RPMI7951 (cell line): ENCODE results near the gene ZCWPW1. TPM values are rescaled to one million over a fixed set of nuclear protein-coding genes. Genes with fewer than 3 reads are reported as not detected.

Source experiments
- DNase-seq: peaks from one replicate; pipeline ENCODE4 v3.0.0-alpha.2; 2012; ENCODE audit warnings: low read depth
- total RNA-seq: library from RNA; depleted of rRNA; stranded (reverse); fragments of >200 nt; shearing (Covaris generic); gene quantifications from 2 replicates; pipeline ENCODE4 v1.2.3, GENCODE V29; 2014; rRNA removed

Gene ZCWPW1
- 0.20 and 3.7 TPM in 2 replicates for total RNA-seq

- peak; percentile 96 for DNase-seq
These were observed at the start of gene ZCWPW1 for GRCh38 chr7:100428199-100428966. Gene ZCWPW1 (minus strand): TSS chr7:100428703. CDS start chr7:100420649, 8,054 bp downstream.

DNA sequence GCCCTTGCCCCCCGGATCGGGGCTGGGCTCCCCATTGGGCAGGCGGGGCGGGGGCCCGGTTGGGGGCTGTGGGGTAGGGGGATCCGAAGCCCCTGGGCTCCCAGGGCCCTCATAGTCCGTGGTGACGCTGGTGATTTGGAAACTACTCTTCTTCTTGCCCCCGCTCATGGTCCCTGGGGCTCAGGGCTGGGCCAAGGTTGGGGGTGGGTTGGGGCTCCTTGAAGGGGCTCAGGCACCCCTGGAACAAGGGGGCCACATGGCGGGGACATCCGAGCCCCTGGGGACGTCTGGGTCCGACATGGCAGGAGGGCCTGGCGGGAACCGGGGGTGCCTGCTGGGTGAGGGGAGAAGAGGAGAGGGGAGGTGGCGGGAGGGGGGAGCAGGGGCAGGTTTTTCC lies 49.4 kb upstream of the ZCWPW1 start:
- no peak for DNase-seq

GRCh38 chr7:100476903-100477870 lies 48.7 kb upstream of the ZCWPW1 start:
- DNase-seq: no peak

DNA sequence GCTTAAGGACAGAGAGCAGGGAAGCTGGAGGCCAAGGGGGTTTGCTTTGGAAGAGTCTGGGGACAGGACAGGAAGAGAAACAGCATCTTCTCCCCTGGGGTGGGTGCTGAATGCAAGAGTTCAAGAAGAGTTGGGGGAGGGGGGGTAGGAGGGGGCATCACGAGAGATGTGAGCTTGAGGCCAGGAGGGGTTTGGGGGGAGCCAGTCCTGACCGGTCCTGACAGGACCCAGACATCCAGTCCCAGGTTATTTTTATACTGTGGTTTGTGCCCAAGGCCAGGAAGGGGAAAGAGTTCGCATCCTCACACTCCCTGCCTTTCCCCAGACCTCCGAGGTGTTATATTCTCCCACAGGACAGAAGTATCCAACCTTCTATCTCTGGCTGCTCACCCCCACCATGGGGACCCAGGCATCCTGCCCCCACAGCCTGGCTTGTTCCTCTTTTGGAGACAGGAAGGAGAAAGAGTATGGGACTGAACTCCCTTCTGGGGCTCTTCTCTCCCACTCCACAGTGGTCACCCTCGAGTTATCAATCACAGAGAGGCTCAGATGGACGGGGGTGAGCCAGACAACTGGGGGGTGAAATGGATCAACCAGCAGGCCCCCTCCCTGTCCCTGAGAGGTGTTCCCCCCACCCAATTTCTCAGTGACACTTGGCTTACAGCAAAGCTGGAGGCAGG lies 47.7 kb upstream of the ZCWPW1 start:
- DNase-seq: no peak

DNA sequence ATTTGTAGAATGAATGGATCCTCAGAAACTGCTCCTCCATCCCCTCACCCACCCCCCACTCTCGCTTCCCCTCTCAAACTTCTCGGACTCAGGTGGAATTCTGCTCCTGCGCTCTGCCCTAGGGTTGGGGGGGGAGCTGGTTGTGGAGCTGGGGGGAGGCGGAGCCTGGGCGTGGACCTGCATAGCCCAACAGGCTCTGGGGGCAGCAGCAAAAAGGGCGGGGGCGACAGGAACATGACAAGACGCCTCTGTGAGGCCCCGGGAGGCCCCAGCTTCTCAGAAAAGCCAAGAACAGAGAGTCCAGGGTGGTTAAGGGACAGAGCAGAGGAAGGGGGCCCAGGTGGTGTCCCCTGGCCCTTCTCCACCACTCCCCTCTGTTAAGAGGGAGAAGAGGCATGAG lies 47.0 kb upstream of the ZCWPW1 start:
- DNase-seq: no peak

DNA sequence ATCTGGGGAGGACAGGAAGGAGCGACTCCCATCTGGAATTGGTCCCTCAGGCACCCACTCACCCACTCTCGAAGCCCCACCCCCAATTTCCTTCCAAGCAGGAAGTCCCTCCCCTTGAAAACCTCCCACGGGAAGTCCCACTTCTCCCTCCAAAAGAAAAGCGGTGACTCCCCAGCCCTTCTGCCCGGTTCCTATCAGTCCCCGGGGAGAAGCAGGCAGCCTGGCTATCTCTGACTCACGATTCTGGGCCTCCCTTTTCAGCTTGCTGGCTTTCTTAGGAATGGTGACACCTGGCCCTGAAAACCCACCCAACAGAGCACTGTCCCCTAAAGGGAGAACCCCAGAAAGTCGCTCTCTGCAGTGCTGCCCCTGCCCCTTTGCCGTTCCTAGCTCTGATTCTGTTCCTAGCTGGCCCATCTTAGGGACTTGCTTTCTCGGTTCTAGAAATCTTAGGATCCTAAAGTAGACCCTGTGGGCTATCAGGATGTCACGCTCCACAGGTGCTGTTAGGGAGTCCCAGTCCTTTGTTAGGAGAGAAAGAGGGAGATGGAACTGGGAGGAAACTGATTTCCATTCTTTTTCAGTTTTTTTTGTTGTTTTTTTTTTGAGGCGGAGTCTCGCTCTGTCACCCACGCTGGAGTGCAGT lies 44.5 kb upstream of the ZCWPW1 start:
- DNase-seq: no peak

DNA sequence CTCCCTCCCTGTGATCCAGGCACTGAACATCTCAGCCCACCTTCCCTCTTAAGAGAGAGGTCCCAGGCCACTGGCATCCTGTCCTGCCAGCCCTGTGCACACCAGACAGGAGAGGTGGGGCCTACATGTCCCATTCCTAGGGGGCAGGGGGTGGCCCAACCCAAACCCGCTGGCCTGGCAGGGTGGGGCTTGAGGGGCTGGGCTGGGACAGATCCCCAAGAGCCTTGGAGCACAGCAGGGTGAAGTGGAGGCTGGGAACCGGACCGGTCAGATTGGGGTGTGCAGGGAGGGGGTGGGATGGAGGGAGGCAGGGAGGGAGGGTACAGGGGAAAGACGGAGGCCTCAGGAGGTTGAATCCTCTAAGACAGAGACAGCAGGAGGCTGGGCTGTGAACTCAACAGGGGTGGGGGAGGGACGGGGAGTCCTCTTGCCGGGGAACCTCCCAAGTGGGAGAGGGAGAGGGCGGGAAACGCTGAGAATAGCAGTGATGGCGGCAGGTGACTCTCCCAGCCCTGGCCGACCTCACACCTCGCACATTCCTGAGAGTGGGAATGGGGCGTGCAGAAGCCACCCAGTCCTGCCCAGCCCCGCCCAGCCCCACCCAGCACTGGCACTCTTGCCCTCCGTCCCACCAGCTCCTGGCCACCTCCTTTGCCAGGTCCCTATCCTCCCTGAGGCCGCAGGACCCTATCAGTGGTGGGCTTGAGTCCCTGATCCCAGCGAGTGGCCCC lies 43.8 kb upstream of the ZCWPW1 start:
- no peak for DNase-seq

DNA sequence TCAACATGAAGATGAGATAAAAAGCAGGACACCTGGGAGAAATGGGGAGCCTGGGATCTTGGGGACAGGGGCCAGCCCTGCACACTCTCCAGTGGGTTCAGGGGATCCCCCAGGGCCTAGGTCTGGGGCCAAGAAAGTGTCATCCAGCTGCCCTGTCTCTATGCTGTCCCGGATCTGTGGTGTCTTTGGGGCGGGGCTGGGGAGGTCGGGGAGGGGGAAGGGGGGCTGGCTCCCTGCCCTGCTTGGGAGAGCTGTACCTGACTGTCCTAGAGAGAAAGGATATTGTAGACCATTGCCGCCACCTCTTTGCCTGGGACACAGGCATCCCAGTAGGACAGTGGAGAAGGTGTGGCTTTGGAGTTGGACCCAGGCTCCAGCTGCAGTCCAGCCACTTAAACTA lies 42.5 kb upstream of the ZCWPW1 start:
- no peak for DNase-seq

GRCh38 chr7:100469227-100470044 lies 40.9 kb upstream of the ZCWPW1 start:
- peak; percentile 59 for DNase-seq

DNA sequence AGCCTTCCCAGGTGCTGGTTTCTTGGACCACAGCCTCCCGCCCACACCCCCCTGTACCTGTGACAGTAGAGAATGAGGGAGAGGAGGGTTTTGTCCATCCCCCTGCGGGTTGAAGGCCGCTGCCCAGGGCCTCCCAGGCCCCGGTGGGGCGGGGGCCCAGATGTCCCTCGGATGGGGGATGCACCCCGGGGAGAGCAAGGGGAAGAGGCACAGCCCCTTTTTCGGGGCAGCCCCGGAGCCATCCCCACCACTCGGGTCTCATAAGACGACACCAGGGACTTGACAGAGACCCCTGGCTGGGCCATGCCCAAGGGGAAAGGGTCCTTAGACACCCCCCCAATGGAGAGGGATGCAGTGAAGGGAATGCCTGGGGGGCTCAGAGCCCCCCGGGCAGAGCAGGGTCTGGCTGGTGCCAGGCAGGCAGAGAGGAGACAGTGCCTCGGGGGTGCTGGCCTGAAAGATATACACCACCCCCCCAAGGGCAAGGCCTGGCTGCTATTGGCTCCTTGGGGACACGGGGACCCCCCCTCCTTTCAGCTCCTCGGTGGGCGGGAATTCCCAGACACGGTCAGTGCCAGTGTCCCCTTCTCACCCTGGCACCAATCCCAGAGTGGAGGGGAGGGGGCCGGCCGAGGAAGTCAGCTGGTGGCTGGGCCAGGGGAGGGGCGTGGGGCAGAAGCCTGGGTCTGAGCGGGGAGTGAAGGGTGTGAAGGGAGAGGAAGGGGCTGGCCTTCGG lies 39.3 kb upstream of the ZCWPW1 start:
- DNase-seq: no peak

- DNase-seq: no peak
These were observed 38.4 kb upstream of the ZCWPW1 start for GRCh38 chr7:100466653-100467605.

- peak; percentile 69 for DNase-seq
These were observed 37.3 kb upstream of the ZCWPW1 start for GRCh38 chr7:100465702-100466311.

DNA sequence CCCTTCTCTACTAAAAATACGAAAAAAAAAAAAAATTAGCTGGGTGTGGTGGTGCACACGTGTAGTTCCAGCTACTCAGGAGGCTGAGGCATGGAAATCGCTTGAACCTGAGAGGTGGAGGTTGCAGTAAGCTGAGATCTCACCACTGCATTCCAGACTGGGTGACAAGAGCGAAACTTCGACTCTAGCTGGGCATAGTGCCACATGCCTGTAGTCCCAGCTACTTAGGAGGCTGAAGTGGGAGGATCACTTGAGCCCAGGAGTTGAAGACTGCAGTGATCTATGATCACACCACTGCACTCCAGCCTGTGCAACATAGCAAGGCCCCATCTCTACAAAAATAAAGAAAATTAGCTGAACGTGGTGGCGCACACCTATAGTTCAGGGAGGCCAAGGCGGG lies 36.8 kb upstream of the ZCWPW1 start:
- DNase-seq: no peak

DNA sequence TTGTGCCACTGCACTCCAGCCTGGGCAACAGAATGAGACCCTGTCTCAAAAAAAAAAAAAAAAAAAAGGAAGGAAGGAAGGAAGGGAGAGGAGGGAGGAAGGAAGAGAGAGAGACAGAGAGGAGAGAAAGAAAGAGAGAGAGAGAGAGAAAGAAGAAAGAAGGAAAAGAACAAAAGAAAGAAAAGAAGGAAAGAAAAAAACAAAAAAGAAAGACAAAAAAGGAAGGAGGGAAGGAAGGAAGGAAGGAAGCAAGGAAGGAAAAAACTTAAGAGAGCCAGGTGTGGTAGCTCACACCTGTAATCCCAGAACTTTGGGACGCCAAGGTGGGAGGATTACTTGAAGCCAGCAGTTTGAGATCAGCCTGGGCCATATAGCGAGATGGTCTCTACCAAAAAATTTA lies 36.3 kb upstream of the ZCWPW1 start:
- DNase-seq: no peak

DNA sequence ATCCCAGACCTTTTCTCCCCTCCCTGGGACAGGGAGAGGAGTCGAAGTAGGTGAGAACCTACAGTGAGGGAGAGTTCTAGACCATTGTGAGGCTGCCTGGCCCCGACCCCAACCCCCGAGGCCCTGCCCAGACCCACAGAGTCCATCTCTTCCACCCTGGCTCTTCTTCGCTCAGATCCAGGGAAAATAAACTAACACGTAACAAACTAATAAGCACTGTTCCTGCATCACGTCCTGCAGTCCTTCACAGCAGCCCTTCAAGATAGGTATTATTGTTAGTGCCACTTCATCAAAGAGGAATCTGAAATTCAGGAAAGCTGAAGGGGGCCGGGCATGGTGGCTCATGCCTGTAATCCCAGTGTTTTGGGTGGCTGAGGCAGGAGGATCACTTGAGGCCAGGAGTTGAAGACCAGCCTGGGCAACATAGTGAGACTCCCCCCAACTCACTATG lies 35.7 kb upstream of the ZCWPW1 start, which contains the start of gene SPACDR:
Gene SPACDR (minus strand): TSS at position 51 of the 451 bp plus-strand sequence. CDS start 235 bp downstream, outside the sequence.
- DNase-seq: no peak

GRCh38 chr7:100457033-100457432 lies 28.5 kb upstream of the ZCWPW1 start:
- DNase-seq: no peak

DNA sequence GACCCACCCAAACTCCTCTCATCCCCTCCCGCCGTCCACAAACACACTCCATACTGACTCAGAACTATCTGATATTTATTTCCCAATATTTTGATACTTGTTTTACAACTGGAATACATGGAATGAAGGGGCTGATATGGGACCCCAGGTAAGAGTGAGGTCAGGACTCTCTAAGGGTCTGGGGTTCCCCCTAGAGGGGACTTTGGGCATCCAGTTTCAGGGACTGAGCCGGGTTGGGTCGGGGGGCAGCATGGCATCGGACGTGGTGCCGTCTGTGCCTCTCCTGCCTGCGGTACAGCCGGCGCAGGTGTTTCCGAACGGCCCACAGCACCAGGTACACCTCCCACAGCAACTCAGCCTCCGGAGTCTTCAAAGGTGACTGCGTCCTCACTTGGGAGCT lies 28.1 kb upstream of the ZCWPW1 start:
- no peak for DNase-seq
